NCI-H446 treated with DMSO at 0.1 percent for 48 hours (cell line): ENCODE results near the gene PPP1R27.
A peak's percentile ranks its signal among the peaks of the same experiment; 100 is the strongest.

Experiments used
- DNase-seq: peaks from one replicate; lab custom pipeline; 2025; lab: John Stamatoyannopoulos, UW

The PPP1R27 gene

GRCh38 chr17:81834831-81835267, at the start of gene PPP1R27:
Gene PPP1R27, minus strand, starts transcription at chr17:81835050. Its CDS starts 97 bp downstream, at chr17:81834953.
- DNase-seq = no peak

- DNase-seq = no peak
These were observed 49.7 kb upstream of the PPP1R27 start for GRCh38 chr17:81884520-81884919.

- no peak for DNase-seq
These were observed 44.3 kb upstream of the PPP1R27 start for GRCh38 chr17:81879121-81879520.

- DNase-seq = no peak
These were observed 43.4 kb upstream of the PPP1R27 start for GRCh38 chr17:81878294-81878693.

GRCh38 chr17:81877569-81877968, 42.7 kb upstream of the PPP1R27 start:
- no peak for DNase-seq

GRCh38 chr17:81871387-81872230, 36.8 kb upstream of the PPP1R27 start:
- DNase-seq = no peak

- DNase-seq = peak; percentile 71
These were observed 36.1 kb upstream of the PPP1R27 start, which contains the start of gene ARHGDIA for GRCh38 chr17:81870981-81871386. Gene ARHGDIA, minus strand, starts transcription at chr17:81871337. Its CDS starts 1,407 bp downstream, at chr17:81869930.

GRCh38 chr17:81870131-81870980, 35.5 kb upstream of the PPP1R27 start:
- DNase-seq = no peak

- DNase-seq = no peak
These were observed 34.6 kb upstream of the PPP1R27 start for GRCh38 chr17:81869221-81870130.

- no peak for DNase-seq
These were observed 33.9 kb upstream of the PPP1R27 start for GRCh38 chr17:81868674-81869220.

GRCh38 chr17:81867991-81868673, 33.3 kb upstream of the PPP1R27 start:
- DNase-seq = no peak

- no peak for DNase-seq
These were observed 32.5 kb upstream of the PPP1R27 start for GRCh38 chr17:81867170-81867990.

GRCh38 chr17:81866440-81867169, 31.8 kb upstream of the PPP1R27 start:
- DNase-seq = no peak

GRCh38 chr17:81865733-81866439, 31.0 kb upstream of the PPP1R27 start:
- no peak for DNase-seq

- no peak for DNase-seq
These were observed 30.5 kb upstream of the PPP1R27 start for GRCh38 chr17:81865358-81865732.

- no peak for DNase-seq
These were observed 29.3 kb upstream of the PPP1R27 start for GRCh38 chr17:81863833-81864768.

- no peak for DNase-seq
These were observed 28.3 kb upstream of the PPP1R27 start for GRCh38 chr17:81863123-81863675.
